GM11168 (cell line): ENCODE measurements around the gene NPEPPS.

Experiments
- in situ Hi-C: fragments of 300-500 bp; cut with MboI; formaldehyde crosslinking; loops from one replicate; pipeline ENCODE4 v1.12.0; 2022; ENCODE audit warnings: low sequenced_read_pairs; ENCODE audit not compliant: unreplicated experiment

NPEPPS gene

GRCh38 chr17:47651704-47652103, 120.8 kb downstream of the NPEPPS start:
- in situ Hi-C loops: no loop called here

- in situ Hi-C loops: no loop called here
Observed at GRCh38 chr17:47652570-47652969, 121.7 kb downstream of the NPEPPS start.

- in situ Hi-C loops: no loop called here
Observed at GRCh38 chr17:47653442-47653841, 122.5 kb downstream of the NPEPPS start.

GRCh38 chr17:47654991-47655390, 124.1 kb downstream of the NPEPPS start:
- in situ Hi-C loops: no loop called here

GRCh38 chr17:47660064-47660492, 129.2 kb downstream of the NPEPPS start:
- in situ Hi-C loops: no loop called here

- in situ Hi-C loops: no loop called here
Observed at GRCh38 chr17:47663912-47664623, 133.2 kb downstream of the NPEPPS start.

GRCh38 chr17:47664624-47664941, 133.7 kb downstream of the NPEPPS start:
- in situ Hi-C loops: no loop called here

GRCh38 chr17:47665655-47666054, 134.7 kb downstream of the NPEPPS start:
- in situ Hi-C loops: no loop called here

GRCh38 chr17:47669081-47669480, 138.2 kb downstream of the NPEPPS start:
- in situ Hi-C loops: no loop called here

GRCh38 chr17:47670064-47670463, 139.2 kb downstream of the NPEPPS start:
- in situ Hi-C loops: no loop called here
